Osteoblast (primary cell): ENCODE measurements around the gene CRYBB1. TPM values are rescaled to one million over a fixed set of nuclear protein-coding genes. Genes with fewer than 3 reads are reported as not detected.

Source experiments
- DNase-seq: peaks from one replicate; pipeline ENCODE4 v3.0.0; 2011; ENCODE audit warnings: low spot score, mixed read lengths; ENCODE audit not compliant: insufficient read length; ENCODE audit errors: missing footprints
- H2AFZ ChIP-seq: 2 replicates; pipeline ENCODE4 v1.6.0; 2011; ENCODE audit warnings: mild to moderate bottlenecking, low read length
- H3K27ac ChIP-seq: 2 replicates; pipeline ENCODE4 v1.5.1; 2011; ENCODE audit warnings: mild to moderate bottlenecking, low read depth, low read length, moderate library complexity
- H3K27me3 ChIP-seq: 2 replicates; pipeline ENCODE4 v1.6.0; 2012; ENCODE audit warnings: mild to moderate bottlenecking, control low read depth, inconsistent platforms, low read length, moderate library complexity; ENCODE audit not compliant: insufficient read depth
- H3K36me3 ChIP-seq: 2 replicates; pipeline ENCODE4 v1.5.1; 2011; ENCODE audit warnings: mild to moderate bottlenecking, low read length, control low read depth, moderate library complexity; ENCODE audit not compliant: insufficient read depth
- H3K4me1 ChIP-seq: 2 replicates; pipeline ENCODE4 v1.5.1; 2011; ENCODE audit warnings: mild to moderate bottlenecking, low read length, control low read depth, moderate library complexity; ENCODE audit not compliant: insufficient read depth
- H3K4me2 ChIP-seq: 2 replicates; pipeline ENCODE4 v1.6.0; 2011; ENCODE audit warnings: mild to moderate bottlenecking, low read length; ENCODE audit not compliant: insufficient read depth
- H3K4me3 ChIP-seq: fragments of 200-600 bp; sonication (generic); 3 replicates; pipeline ENCODE4 v1.5.1; 2012; ENCODE audit warnings: mild to moderate bottlenecking, low read length, inconsistent platforms; ENCODE audit not compliant: insufficient read depth
- H3K79me2 ChIP-seq: 2 replicates; pipeline ENCODE4 v1.6.0; 2012; ENCODE audit warnings: mild to moderate bottlenecking, low read length, control low read depth, inconsistent platforms; ENCODE audit not compliant: insufficient read depth
- H3K9me3 ChIP-seq: 2 replicates; pipeline ENCODE4 v1.5.1; 2011; ENCODE audit warnings: low read depth, low read length, control low read depth
- H4K20me1 ChIP-seq: 2 replicates; pipeline ENCODE4 v1.6.0; 2012; ENCODE audit warnings: mild to moderate bottlenecking, low read length, control low read depth; ENCODE audit not compliant: insufficient read depth
- total RNA-seq: library from RNA; depleted of rRNA; stranded (reverse); fragments of >200 nt; gene quantifications from 2 replicates; pipeline ENCODE4 v1.2.3, GENCODE V29; 2012
- TF ChIP-seq, protein P1 (sequence below): IDR thresholded peaks from 2 replicates; pipeline ENCODE4 v1.5.1; 2011; ENCODE audit warnings: mild to moderate bottlenecking, low read depth, low read length, moderate library complexity; ENCODE audit errors: extremely low read depth

The CRYBB1 gene
- total RNA-seq, 1 donor, result not detected

DNA sequence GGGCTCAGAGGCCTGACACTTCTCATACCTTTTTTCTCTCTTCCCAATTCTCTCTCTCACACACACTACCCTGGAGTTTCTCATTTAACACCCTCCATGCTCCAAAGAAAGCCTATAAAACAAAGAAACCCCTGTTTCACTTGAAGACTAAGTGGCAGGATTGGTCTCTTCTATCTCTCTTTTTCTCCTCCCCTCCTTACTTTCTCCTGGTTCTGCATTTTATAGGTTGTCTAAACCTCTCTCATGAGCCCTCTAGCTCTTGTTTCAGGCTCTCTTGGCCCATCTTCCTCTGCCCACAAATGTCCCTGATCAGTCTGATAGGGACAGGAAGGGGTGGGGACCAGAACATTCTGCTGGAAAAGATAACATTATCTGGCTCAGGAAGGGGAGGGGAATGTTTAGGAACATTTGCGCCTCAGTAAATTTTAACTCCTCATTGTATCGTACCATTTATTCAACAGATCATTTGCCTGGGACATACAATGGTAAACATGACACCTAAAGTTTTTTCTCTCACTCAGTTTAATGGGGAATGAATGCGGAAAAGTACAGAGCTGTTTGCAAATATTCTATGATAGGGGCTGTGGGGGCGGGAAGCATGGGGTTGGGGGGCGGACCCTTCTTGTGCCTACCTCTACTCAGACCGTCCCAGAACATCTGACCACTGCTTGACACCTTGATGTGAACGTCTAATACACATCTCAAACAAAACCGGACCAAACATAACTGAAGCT is 14.8 kb upstream of the CRYBB1 start:
- Histone ChIP-seq H4K20me1 (no peaks in the 10 kb centered on the region), H3K4me1 (no peaks in the 10 kb centered on the region), H3K27me3 (peaks cover 3% of the 10 kb centered on the region), H2AFZ (no peak overlapping the region), H3K36me3 (no peaks in the 10 kb centered on the region), H3K9me3 (no peaks in the 10 kb centered on the region), H3K4me2 (no peak overlapping the region), H3K4me3 (no peak overlapping the region), H3K79me2 (no peaks in the 10 kb centered on the region), H3K27ac (no peak overlapping the region)
- peak; percentile 29 for DNase-seq
- TF ChIP-seq, protein P1, sequence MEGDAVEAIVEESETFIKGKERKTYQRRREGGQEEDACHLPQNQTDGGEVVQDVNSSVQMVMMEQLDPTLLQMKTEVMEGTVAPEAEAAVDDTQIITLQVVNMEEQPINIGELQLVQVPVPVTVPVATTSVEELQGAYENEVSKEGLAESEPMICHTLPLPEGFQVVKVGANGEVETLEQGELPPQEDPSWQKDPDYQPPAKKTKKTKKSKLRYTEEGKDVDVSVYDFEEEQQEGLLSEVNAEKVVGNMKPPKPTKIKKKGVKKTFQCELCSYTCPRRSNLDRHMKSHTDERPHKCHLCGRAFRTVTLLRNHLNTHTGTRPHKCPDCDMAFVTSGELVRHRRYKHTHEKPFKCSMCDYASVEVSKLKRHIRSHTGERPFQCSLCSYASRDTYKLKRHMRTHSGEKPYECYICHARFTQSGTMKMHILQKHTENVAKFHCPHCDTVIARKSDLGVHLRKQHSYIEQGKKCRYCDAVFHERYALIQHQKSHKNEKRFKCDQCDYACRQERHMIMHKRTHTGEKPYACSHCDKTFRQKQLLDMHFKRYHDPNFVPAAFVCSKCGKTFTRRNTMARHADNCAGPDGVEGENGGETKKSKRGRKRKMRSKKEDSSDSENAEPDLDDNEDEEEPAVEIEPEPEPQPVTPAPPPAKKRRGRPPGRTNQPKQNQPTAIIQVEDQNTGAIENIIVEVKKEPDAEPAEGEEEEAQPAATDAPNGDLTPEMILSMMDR, result no peak

DNA sequence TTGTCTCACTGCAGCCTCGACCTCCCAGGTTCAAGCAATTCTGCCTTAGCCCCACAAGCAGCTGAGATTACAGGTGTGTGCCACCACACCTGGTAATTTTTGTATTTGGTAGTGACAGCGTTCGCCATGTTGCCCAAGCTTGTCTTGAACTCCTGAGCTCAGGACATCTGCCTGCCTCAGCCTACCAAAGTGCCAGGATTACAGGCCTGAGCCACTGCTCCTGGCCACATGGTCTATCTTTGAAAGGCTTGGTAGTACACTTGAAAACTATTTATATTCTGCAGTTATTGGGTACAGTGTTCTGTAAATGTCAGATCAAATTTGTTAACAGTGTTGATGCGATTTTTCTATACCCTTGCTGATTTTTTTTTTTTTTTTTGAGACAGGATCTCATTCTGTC is 13.5 kb upstream of the CRYBB1 start:
- Histone ChIP-seq H3K4me3 (no peak overlapping the region), H3K27ac (no peak overlapping the region), H3K4me1 (no peaks in the 10 kb centered on the region), H4K20me1 (no peaks in the 10 kb centered on the region), H3K4me2 (no peak overlapping the region), H3K36me3 (no peaks in the 10 kb centered on the region), H3K79me2 (no peaks in the 10 kb centered on the region), H3K27me3 (peaks cover 10% of the 10 kb centered on the region), H2AFZ (no peak overlapping the region), H3K9me3 (no peaks in the 10 kb centered on the region)
- DNase-seq, result no peak
- TF ChIP-seq, protein P1, result no peak

DNA sequence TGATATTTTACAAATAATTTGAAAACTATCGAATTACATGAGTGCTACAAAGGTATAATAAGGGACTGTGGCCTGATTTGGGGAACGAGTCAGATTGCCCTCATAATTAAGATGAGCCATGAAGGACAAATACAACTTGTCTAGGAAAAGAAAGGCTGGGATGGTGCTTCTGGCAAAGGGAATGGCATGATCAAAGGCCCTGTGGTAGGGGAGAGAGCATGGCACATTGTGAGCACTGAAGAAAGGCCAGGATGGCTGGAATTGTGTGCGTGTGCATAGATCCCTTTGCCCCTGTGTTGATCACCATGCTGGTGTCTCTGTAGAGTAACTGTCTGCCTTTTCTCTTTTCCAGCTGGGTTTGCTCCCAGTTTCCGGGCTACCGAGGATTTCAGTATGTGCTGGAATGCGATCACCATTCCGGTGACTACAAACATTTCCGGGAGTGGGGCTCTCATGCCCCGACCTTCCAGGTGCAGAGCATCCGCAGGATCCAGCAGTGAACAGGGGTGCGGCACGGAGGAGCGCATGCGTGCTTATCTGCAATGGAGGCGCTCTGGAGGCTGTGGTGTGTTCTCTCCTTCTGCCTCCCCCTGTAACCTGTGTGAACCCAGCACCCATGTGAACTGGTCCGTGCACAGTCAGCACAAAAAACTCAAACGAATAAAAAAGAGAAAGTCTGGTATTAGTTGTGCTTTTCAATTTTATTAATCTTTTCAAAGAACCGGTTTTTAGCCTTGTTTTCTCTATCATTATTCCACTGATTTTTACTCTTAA is 12.3 kb upstream of the CRYBB1 start:
- no peak for DNase-seq
- Histone ChIP-seq H4K20me1 (no peaks in the 10 kb centered on the region), H2AFZ (no peak overlapping the region), H3K4me3 (no peak overlapping the region), H3K36me3 (no peaks in the 10 kb centered on the region), H3K4me1 (no peaks in the 10 kb centered on the region), H3K79me2 (no peaks in the 10 kb centered on the region), H3K9me3 (no peaks in the 10 kb centered on the region), H3K27ac (no peak overlapping the region), H3K27me3 (peaks cover 10% of the 10 kb centered on the region), H3K4me2 (no peak overlapping the region)
- TF ChIP-seq, protein P1, result no peak

DNA sequence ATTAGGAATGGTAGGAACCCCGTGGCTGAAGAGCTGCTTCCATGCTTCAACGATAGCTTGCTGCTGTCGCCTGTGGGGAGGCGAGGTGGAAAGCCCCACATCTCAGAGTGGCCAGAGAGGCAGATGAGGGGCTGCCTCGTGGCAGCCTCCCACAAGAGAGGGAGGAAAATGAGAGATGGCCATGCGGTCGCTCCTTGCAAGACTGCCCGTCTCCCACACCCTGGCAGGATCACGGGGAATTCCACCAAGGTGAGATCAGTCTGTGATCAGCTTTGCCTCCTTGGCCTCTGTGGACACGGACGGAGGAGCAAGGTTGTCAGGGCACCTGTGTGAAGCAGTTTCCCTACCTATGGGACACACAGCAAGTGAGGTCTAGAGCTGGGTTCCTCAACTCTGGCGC is 7.0 kb upstream of the CRYBB1 start:
- Histone ChIP-seq H3K27ac (no peak overlapping the region), H3K4me1 (no peaks in the 10 kb centered on the region), H3K36me3 (no peaks in the 10 kb centered on the region), H3K9me3 (no peaks in the 10 kb centered on the region), H3K79me2 (no peaks in the 10 kb centered on the region), H3K27me3 (peaks cover 18% of the 10 kb centered on the region), H3K4me3 (no peak overlapping the region), H4K20me1 (no peaks in the 10 kb centered on the region), H2AFZ (no peak overlapping the region), H3K4me2 (no peak overlapping the region)
- TF ChIP-seq, protein P1, result no peak
- DNase-seq, result peak; percentile 63
